ENCODE data around the gene SELENOO. TPM values are rescaled to one million over a fixed set of nuclear protein-coding genes. Genes with fewer than 3 reads are reported as not detected.

The SELENOO gene
- total RNA-seq, 1 experiment from 2014 or later, result 19.0 TPM

DNA sequence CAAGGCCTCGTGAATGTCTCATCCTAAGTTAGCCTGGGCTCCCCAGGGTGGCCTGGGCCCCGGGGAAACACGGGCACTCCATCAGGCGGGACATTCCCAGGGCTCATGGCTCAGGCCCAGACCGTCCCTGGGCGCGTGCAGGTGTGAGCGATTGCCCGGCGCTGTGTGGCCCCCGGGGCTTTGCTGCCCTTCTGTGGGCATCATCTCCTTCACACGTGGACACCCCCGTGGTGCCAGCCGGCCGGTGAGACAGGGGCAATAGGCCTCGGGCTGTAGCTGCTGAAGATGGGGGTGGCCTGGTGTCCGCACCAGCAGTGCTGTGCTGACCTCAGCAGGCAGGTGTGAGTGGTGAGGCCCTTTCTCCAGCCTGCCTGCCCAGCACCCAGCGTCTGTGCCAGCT lies 4.6 kb upstream of the SELENOO start:
- no peak overlapping the region for H2BK20ac ChIP-seq (ENCODE audit: low read depth, low read length, poor library complexity, severe bottlenecking)
- H3K27me3 ChIP-seq (ENCODE audit: insufficient read depth, low read length), result no peaks in the 10 kb centered on the region
- TF ChIP-seq, protein P1, sequence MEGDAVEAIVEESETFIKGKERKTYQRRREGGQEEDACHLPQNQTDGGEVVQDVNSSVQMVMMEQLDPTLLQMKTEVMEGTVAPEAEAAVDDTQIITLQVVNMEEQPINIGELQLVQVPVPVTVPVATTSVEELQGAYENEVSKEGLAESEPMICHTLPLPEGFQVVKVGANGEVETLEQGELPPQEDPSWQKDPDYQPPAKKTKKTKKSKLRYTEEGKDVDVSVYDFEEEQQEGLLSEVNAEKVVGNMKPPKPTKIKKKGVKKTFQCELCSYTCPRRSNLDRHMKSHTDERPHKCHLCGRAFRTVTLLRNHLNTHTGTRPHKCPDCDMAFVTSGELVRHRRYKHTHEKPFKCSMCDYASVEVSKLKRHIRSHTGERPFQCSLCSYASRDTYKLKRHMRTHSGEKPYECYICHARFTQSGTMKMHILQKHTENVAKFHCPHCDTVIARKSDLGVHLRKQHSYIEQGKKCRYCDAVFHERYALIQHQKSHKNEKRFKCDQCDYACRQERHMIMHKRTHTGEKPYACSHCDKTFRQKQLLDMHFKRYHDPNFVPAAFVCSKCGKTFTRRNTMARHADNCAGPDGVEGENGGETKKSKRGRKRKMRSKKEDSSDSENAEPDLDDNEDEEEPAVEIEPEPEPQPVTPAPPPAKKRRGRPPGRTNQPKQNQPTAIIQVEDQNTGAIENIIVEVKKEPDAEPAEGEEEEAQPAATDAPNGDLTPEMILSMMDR (conservative IDR thresholded peaks at IDR 0.05), result no peak
- no peak overlapping the region for H2BK12ac ChIP-seq (ENCODE audit: insufficient read length, low read depth, low read length)
- no peak overlapping the region for H4K5ac ChIP-seq (ENCODE audit: insufficient read length, low read depth, low read length)
- H2AFZ ChIP-seq (ENCODE audit: low read length), result no peak overlapping the region
- H3K9me3 Mint-ChIP-seq, result no peaks in the 10 kb centered on the region
- H3K23me2 ChIP-seq (ENCODE audit: insufficient read length, low read depth, low read length, poor library complexity, severe bottlenecking), result peaks cover 9% of the 10 kb centered on the region
- no peak overlapping the region for H2BK120ac ChIP-seq (ENCODE audit: low read depth, low read length, poor library complexity, severe bottlenecking)
- H2BK5ac ChIP-seq (ENCODE audit: insufficient read length, low read length), result no peak overlapping the region
- no peak for DNase-seq
- H4K8ac ChIP-seq (replicated peaks; ENCODE audit: insufficient read length, low read depth, low read length), result no peak overlapping the region
- no peak overlapping the region for H3K27ac ChIP-seq (ENCODE audit: insufficient read length, low read depth, low read length)
- WGBS (ENCODE audit: extremely low coverage, insufficient read length, low lambda C conversion rate), result no CpG with 5 or more reads among the region's 18 CpGs
- no peak overlapping the region for H3T11ph ChIP-seq (ENCODE audit: low read length)
- H3K27ac Mint-ChIP-seq, result no peak overlapping the region
- H3K4me2 ChIP-seq (ENCODE audit: insufficient read depth, insufficient read length, low read length), result no peak overlapping the region
- no peak overlapping the region for H3K23ac ChIP-seq (ENCODE audit: insufficient read length, low read depth, low read length)
- H3K4ac ChIP-seq (ENCODE audit: low read depth, low read length), result no peak overlapping the region
- no peaks in the 10 kb centered on the region for H3K79me1 ChIP-seq (ENCODE audit: insufficient read depth, low read depth, low read length, poor library complexity, severe bottlenecking)
- H4K20me1 ChIP-seq (ENCODE audit: control insufficient read depth, insufficient read depth, insufficient read length), result no peaks in the 10 kb centered on the region
- H3K14ac ChIP-seq (ENCODE audit: insufficient read depth, low read length), result no peak overlapping the region
- no peak overlapping the region for H4K91ac ChIP-seq (ENCODE audit: insufficient read length, low read depth, low read length)
- peaks cover 3 to 20% (median 12%) of the 10 kb centered on the region in 3 experiments for H3K36me3 Mint-ChIP-seq (ENCODE audit: insufficient read depth in 1 of 3, low read depth in 3 of 3)
- H2BK15ac ChIP-seq (ENCODE audit: low read depth, low read length), result no peak overlapping the region
- H2AK5ac ChIP-seq (ENCODE audit: insufficient read length, low read length), result no peak overlapping the region
- H3K9me3 ChIP-seq (ENCODE audit: control insufficient read depth, low read depth, low read length), result no peaks in the 10 kb centered on the region
- peaks cover 7 to 12% of the 10 kb centered on the region in 2 experiments; a peak in 3 of 4 replicates for H3K4me1 Mint-ChIP-seq
- no peak overlapping the region for H3K18ac ChIP-seq (ENCODE audit: insufficient read length, low read depth, low read length)
- H3K79me2 ChIP-seq (ENCODE audit: insufficient read depth, low read length), result no peaks in the 10 kb centered on the region; the same call in 1 of the 2 replicates
- no peaks in the 10 kb centered on the region for H3K27me3 Mint-ChIP-seq (ENCODE audit: low read depth)
- no peaks in the 10 kb centered on the region for H3K4me1 ChIP-seq (ENCODE audit: insufficient read depth, low read length)
- H3K9ac ChIP-seq (ENCODE audit: extremely low read depth, insufficient read length, low read length), result no peak overlapping the region
- no peak overlapping the region for H3K4me3 Mint-ChIP-seq
- H3K56ac ChIP-seq (ENCODE audit: insufficient read length, low read depth, low read length), result no peak overlapping the region

Measured in H9 (cell line).